WTC11 (cell line): Measurements from ENCODE around the gene FYN.

Experiments used
- FOXK1 ChIP-seq: sonication (generic); formaldehyde crosslinking; IDR thresholded peaks from 2 replicates; pipeline ENCODE4 v1.8.0; 2022; ENCODE audit warnings: mild to moderate bottlenecking, moderate library complexity, missing genetic modification reagents
- IRF2 ChIP-seq: sonication (generic); formaldehyde crosslinking; IDR thresholded peaks from 2 replicates; pipeline ENCODE4 v1.8.0; 2022; ENCODE audit warnings: low read depth, missing genetic modification reagents, borderline replicate concordance
- NFE2L1 ChIP-seq: sonication (generic); formaldehyde crosslinking; IDR thresholded peaks from 2 replicates; pipeline ENCODE4 v1.8.1; 2023; ENCODE audit warnings: missing genetic modification reagents
- NR2C2 ChIP-seq: sonication (generic); formaldehyde crosslinking; IDR thresholded peaks from 2 replicates; pipeline ENCODE4 v1.8.0; 2022; ENCODE audit warnings: mild to moderate bottlenecking, missing genetic modification reagents
- PRRX2 ChIP-seq: fragments of 250-450 bp; sonication (Bioruptor Pico); IDR thresholded peaks from 2 replicates; pipeline ENCODE4 v1.8.0; 2021; ENCODE audit warnings: mild to moderate bottlenecking
- TCF7 ChIP-seq: sonication (generic); formaldehyde crosslinking; IDR thresholded peaks from 2 replicates; pipeline ENCODE4 v1.8.0; 2022; ENCODE audit warnings: mild to moderate bottlenecking, low read depth, missing genetic modification reagents, moderate library complexity
- ZNF263 ChIP-seq: sonication (generic); formaldehyde crosslinking; IDR thresholded peaks from 2 replicates; pipeline ENCODE4 v1.8.1; 2022; ENCODE audit warnings: low read depth, mild to moderate bottlenecking, moderate library complexity, missing genetic modification reagents
- TF ChIP-seq, protein P1 (sequence below): fragments of 200-600 bp; IDR thresholded peaks from 2 replicates; pipeline ENCODE4 v1.8.0; 2022; ENCODE audit warnings: antibody characterized with exemption

DNA sequence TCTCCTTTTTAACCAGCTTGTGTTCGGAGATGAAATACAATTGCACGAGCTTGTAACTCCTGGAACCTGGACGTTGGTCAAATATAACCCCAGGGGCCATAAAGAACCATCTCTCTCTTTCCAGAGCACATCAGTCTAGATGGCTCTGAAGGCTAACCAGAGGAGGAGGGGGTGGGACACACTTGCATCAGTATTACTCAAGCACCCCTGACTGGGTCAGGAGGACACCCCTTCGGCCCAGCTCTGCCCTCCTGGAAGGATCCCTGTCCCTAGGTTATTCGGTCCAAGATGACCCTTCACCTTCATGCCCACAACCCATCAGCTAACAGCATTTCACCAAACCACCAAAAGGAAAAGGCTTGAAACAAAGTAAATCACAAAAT is 67.1 kb downstream of the FYN start:
- TF ChIP-seq, protein P1, sequence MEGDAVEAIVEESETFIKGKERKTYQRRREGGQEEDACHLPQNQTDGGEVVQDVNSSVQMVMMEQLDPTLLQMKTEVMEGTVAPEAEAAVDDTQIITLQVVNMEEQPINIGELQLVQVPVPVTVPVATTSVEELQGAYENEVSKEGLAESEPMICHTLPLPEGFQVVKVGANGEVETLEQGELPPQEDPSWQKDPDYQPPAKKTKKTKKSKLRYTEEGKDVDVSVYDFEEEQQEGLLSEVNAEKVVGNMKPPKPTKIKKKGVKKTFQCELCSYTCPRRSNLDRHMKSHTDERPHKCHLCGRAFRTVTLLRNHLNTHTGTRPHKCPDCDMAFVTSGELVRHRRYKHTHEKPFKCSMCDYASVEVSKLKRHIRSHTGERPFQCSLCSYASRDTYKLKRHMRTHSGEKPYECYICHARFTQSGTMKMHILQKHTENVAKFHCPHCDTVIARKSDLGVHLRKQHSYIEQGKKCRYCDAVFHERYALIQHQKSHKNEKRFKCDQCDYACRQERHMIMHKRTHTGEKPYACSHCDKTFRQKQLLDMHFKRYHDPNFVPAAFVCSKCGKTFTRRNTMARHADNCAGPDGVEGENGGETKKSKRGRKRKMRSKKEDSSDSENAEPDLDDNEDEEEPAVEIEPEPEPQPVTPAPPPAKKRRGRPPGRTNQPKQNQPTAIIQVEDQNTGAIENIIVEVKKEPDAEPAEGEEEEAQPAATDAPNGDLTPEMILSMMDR = no peak
- no peak for TF ChIP-seq TCF7 (CRISPR knock-in tag)
- TF ChIP-seq NR2C2 (CRISPR knock-in tag) = no peak
- TF ChIP-seq PRRX2 (CRISPR knock-in tag) = no peak
- TF ChIP-seq NFE2L1 (CRISPR knock-in tag) = no peak
- TF ChIP-seq FOXK1 = no peak
- TF ChIP-seq IRF2 = no peak
- TF ChIP-seq ZNF263 (CRISPR knock-in tag) = no peak
